HCT116 (cell line): ENCODE measurements around the gene AGTRAP. TPM values are rescaled to one million over a fixed set of nuclear protein-coding genes. Genes with fewer than 3 reads are reported as not detected.

Experiments
- ATAC-seq: fragments of 200-7000 bp; cut with Tn5 transposase; 2 replicates; pipeline ENCODE4 v1.9.1; 2020; ENCODE audit warnings: mild to moderate bottlenecking, moderate library complexity
- BruUV-seq: library from RNA; stranded (reverse); fragments of 400-500 nt; replicated peaks from 2 replicates; lab custom pipeline; 2021; lab: Mats Ljungman, UMichigan
- CTCF ChIA-PET: fragments of 300-600 bp; sonication (Branson Sonifier 250); formaldehyde crosslinking; loops from one replicate; lab custom pipeline; 2021; ENCODE audit warnings: antibody characterized with exemption; lab: Charles Lee
- POLR2A ChIA-PET: fragments of 300-600, 350-600 bp; sonication (Branson Sonifier 250); formaldehyde crosslinking; loops from one replicate; lab custom pipeline; 2021; ENCODE audit warnings: antibody characterized with exemption; lab: Charles Lee
- RAD21 ChIA-PET, 2 experiments: fragments of 300-600 bp; sonication (Branson Sonifier 250); formaldehyde crosslinking; loops; one replicate each; lab custom pipeline; 2023; ENCODE audit warnings: low total read pairs in 2 of 2; ENCODE audit not compliant: uncharacterized antibody in 2 of 2, unreplicated experiment in 2 of 2, low non-redundant PET in 1 of 2; lab: Charles Lee
- DNase-seq: peaks from one replicate; pipeline ENCODE4 v3.0.0-alpha.2; 2010; ENCODE audit warnings: low read depth, low spot score
- H2AFZ ChIP-seq: fragments of 200-600 bp; shearing (Covaris generic), sonication (generic); 2 replicates; pipeline ENCODE4 v1.6.1; 2017; ENCODE audit warnings: low read depth, mixed run types, mixed read lengths, antibody characterized with exemption, low read length; ENCODE audit not compliant: poor library complexity, severe bottlenecking
- H3K27ac ChIP-seq: 2 replicates; pipeline ENCODE4 v1.5.1; 2012; ENCODE audit warnings: low read depth, low read length
- H3K27me3 ChIP-seq: fragments of 200-600 bp; sonication (generic); 2 replicates; pipeline ENCODE4 v1.6.1; 2016; ENCODE audit warnings: mixed run types, low read length, mixed read lengths; ENCODE audit not compliant: insufficient read depth
- H3K36me3 ChIP-seq, 2 experiments: fragments of 200-500 bp in 1 of 2; fragments of 200-600 bp in 1 of 2; sonication (Bioruptor generic) in 1 of 2; sonication (generic) in 1 of 2; 2 replicates each; pipeline versions ENCODE4 v1.5.1 to v1.6.1; 2014 to 2016; ENCODE audit warnings: low read length in 2 of 2, inconsistent platforms in 1 of 2, mixed read lengths in 1 of 2, mixed run types in 1 of 2; ENCODE audit not compliant: insufficient read depth in 2 of 2, control insufficient read depth in 1 of 2
- H3K4me1 ChIP-seq, 2 experiments: fragments of 200-600 bp in 1 of 2; sonication (generic) in 1 of 2; 2 replicates each; pipeline versions ENCODE4 v1.5.1 to v1.6.1; 2012 to 2017; ENCODE audit warnings: low read length in 2 of 2, inconsistent platforms in 1 of 2, mild to moderate bottlenecking in 1 of 2, mixed read lengths in 1 of 2, mixed run types in 1 of 2, moderate library complexity in 1 of 2; ENCODE audit not compliant: insufficient read depth in 2 of 2, control insufficient read depth in 1 of 2
- H3K4me2 ChIP-seq: fragments of 200-600 bp; sonication (generic); 2 replicates; pipeline ENCODE4 v1.6.1; 2017; ENCODE audit warnings: mixed run types, low read length, mixed read lengths
- H3K4me3 ChIP-seq, 2 experiments: fragments of 200-600 bp in 1 of 2; sonication (generic) in 1 of 2; replicated peaks in 1 of 2; 2 replicates each; pipeline ENCODE4 v1.5.1; 2011 to 2016; ENCODE audit warnings: low read length in 2 of 2, control low read depth in 1 of 2, low read depth in 1 of 2, mild to moderate bottlenecking in 1 of 2, mixed read lengths in 1 of 2, mixed run types in 1 of 2
- H3K79me2 ChIP-seq: fragments of 200-600 bp; sonication (generic); 2 replicates; pipeline ENCODE4 v1.6.1; 2017; ENCODE audit warnings: mild to moderate bottlenecking, mixed run types, low read length, moderate library complexity, mixed read lengths; ENCODE audit not compliant: insufficient read depth
- H3K9ac ChIP-seq: fragments of 200-600 bp; sonication (generic); 2 replicates; pipeline ENCODE4 v1.6.1; 2016; ENCODE audit warnings: low read length, mixed read lengths
- H3K9me2 ChIP-seq: fragments of 200-600 bp; sonication (generic), shearing (Covaris generic); 2 replicates; pipeline ENCODE4 v1.6.1; 2017; ENCODE audit warnings: mixed run types, mild to moderate bottlenecking, moderate library complexity; ENCODE audit not compliant: insufficient read depth
- H3K9me3 ChIP-seq, 2 experiments: fragments of 200-500 bp in 1 of 2; fragments of 200-600 bp in 1 of 2; sonication (Bioruptor generic) in 1 of 2; sonication (generic) in 1 of 2; 2 replicates each; pipeline ENCODE4 v1.6.1; 2014 to 2017; ENCODE audit warnings: low read length in 2 of 2, mixed read lengths in 2 of 2, inconsistent platforms in 1 of 2, low read depth in 1 of 2, mild to moderate bottlenecking in 1 of 2, mixed run types in 1 of 2, moderate library complexity in 1 of 2; ENCODE audit not compliant: control insufficient read depth in 1 of 2, insufficient read depth in 1 of 2
- H4K20me1 ChIP-seq: fragments of 200-600 bp; sonication (generic), shearing (Covaris generic); 2 replicates; pipeline ENCODE4 v1.6.1; 2017; ENCODE audit warnings: mixed run types, mild to moderate bottlenecking, moderate library complexity; ENCODE audit not compliant: insufficient read depth
- CBX3 ChIP-seq: IDR thresholded peaks from 2 replicates; pipeline ENCODE4 v1.6.1; 2012; ENCODE audit warnings: low read depth
- CEBPB ChIP-seq: IDR thresholded peaks from 2 replicates; pipeline ENCODE4 v1.6.1; 2012; ENCODE audit warnings: low read depth
- EZH2phosphoT487 ChIP-seq: fragments of 200-600 bp; IDR thresholded peaks from 2 replicates; pipeline ENCODE4 v1.6.1; 2018; ENCODE audit warnings: antibody characterized with exemption, borderline replicate concordance
- intact Hi-C: fragments of 100-400 bp; cut with micrococcal nuclease; formaldehyde crosslinking; loops from 2 replicates; pipeline ENCODE4 v1.10.0; 2022
- total RNA-seq: library from RNA; stranded (reverse); gene quantifications from one replicate; pipeline ENCODE4 v1.2.1, GENCODE V29; 2021; ENCODE audit not compliant: unreplicated experiment
- TF ChIP-seq, protein P1 (sequence below): IDR thresholded peaks from 2 replicates; pipeline ENCODE4 v1.6.1; 2012
- TF ChIP-seq, protein P2 (sequence below): IDR thresholded peaks from 2 replicates; pipeline ENCODE4 v1.6.1; 2012
- TF ChIP-seq, protein P3 (sequence below): IDR thresholded peaks from 2 replicates; pipeline ENCODE4 v1.6.1; 2011; ENCODE audit warnings: mild to moderate bottlenecking, low read length, moderate library complexity; ENCODE audit not compliant: insufficient replicate concordance; ENCODE audit errors: extremely low read depth

AGTRAP gene
- total RNA-seq, 1 experiment from 2014 or later, result 49.0 TPM

DNA sequence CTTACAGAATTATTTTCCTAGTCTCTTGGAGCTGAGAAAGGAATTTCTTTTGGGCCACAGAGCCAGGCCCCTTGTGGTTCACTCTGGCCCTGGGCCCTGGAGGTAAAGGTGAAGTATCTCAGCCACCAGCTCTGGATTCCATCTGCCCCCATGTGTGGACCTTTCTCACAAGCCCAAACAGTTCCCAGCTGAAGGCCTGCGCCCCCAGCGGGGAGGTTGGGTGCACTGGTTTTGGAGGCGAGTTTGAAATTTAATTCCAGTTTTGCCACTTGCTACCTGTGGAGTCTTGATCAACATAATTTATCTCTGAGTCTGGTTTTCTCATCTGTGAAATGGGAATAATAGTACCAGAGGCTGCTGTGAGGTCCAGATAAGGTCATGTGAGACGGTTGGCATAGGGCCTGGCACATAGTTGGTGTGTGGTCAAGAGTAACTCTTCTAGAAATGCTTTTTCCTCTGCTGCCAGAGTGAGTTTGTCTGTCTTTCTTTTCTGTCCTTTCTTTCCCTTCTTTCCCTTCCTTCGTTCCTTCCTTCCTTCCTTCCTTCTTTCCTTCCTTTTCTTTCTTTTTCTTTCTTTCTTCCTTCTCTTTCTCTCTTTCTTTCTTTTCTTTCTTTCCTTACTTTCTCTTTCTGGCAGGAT, 6.1 kb downstream of the AGTRAP start:
- POLR2A ChIA-PET, result no interaction called here

More for the DNA sequence above, 6.1 kb downstream of the AGTRAP start:
- Histone ChIP-seq H3K4me2 (no peak overlapping the region), H3K36me3 (peaks cover 0 to 2% of the 10 kb centered on the region in 2 experiments; a peak in 1 of 4 replicates), H3K79me2 (peaks cover 11% of the 10 kb centered on the region), H2AFZ (no peak overlapping the region), H3K27me3 (no peaks in the 10 kb centered on the region), H4K20me1 (no peaks in the 10 kb centered on the region), H3K9me2 (no peaks in the 10 kb centered on the region), H3K4me3 (no peak overlapping the region), H3K27ac (no peak overlapping the region)
- CTCF ChIA-PET, result interaction anchor here (0.6 kb wide), 1 partner anchor 708 kb away, joined by 3 read pairs; no protein-coding TSS in a partner anchor
- TF ChIP-seq EZH2phosphoT487, result no peak
- no peak for TF ChIP-seq CEBPB
- TF ChIP-seq, protein P1, sequence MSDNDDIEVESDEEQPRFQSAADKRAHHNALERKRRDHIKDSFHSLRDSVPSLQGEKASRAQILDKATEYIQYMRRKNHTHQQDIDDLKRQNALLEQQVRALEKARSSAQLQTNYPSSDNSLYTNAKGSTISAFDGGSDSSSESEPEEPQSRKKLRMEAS, result no peak
- TF ChIP-seq, protein P2, sequence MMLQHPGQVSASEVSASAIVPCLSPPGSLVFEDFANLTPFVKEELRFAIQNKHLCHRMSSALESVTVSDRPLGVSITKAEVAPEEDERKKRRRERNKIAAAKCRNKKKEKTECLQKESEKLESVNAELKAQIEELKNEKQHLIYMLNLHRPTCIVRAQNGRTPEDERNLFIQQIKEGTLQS, result no peak
- TF ChIP-seq CBX3, result no peak
- TF ChIP-seq, protein P3, sequence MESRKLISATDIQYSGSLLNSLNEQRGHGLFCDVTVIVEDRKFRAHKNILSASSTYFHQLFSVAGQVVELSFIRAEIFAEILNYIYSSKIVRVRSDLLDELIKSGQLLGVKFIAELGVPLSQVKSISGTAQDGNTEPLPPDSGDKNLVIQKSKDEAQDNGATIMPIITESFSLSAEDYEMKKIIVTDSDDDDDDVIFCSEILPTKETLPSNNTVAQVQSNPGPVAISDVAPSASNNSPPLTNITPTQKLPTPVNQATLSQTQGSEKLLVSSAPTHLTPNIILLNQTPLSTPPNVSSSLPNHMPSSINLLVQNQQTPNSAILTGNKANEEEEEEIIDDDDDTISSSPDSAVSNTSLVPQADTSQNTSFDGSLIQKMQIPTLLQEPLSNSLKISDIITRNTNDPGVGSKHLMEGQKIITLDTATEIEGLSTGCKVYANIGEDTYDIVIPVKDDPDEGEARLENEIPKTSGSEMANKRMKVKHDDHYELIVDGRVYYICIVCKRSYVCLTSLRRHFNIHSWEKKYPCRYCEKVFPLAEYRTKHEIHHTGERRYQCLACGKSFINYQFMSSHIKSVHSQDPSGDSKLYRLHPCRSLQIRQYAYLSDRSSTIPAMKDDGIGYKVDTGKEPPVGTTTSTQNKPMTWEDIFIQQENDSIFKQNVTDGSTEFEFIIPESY, result no peak
- TF ChIP-seq, all 23 proteins: peak for 0
- no TSS peak for BruUV-seq
- intact Hi-C loops, result no loop called here
- Histone ChIP-seq H3K9ac (no peak overlapping the region), H3K4me1 (peaks cover 6 to 11% of the 10 kb centered on the region in 2 experiments), H3K9me3 (no peaks in the 10 kb centered on the region)
- RAD21 ChIA-PET, result no interaction called here
- no peak for ATAC-seq
- DNase-seq, result no peak
